ENCODE data around the gene THSD4.

DNA sequence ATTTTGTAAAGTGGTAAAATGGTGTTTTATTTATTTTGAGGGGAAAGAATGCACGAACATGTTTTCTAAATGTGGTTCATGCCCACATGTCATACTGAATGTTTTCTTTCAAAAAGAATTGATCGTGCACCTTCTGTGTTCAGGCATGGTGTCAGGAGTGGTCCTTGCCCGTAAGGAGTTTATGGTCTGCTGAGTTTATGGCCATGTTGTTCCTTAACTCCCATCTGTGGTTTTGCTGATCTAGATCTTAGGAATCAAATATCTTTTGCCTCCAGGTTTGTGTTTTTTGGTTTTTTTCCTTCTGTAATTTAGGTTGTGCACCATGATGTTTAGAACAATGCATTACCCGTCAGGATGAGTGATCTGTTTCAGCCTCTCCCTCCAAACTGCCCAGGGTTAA is 390.7 kb downstream of the THSD4 start:
- TF ChIP-seq, protein P1, sequence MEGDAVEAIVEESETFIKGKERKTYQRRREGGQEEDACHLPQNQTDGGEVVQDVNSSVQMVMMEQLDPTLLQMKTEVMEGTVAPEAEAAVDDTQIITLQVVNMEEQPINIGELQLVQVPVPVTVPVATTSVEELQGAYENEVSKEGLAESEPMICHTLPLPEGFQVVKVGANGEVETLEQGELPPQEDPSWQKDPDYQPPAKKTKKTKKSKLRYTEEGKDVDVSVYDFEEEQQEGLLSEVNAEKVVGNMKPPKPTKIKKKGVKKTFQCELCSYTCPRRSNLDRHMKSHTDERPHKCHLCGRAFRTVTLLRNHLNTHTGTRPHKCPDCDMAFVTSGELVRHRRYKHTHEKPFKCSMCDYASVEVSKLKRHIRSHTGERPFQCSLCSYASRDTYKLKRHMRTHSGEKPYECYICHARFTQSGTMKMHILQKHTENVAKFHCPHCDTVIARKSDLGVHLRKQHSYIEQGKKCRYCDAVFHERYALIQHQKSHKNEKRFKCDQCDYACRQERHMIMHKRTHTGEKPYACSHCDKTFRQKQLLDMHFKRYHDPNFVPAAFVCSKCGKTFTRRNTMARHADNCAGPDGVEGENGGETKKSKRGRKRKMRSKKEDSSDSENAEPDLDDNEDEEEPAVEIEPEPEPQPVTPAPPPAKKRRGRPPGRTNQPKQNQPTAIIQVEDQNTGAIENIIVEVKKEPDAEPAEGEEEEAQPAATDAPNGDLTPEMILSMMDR (IDR thresholded peaks at IDR 0.05; ENCODE audit: low read depth, low read length) = no peak
- TF ChIP-seq EZH2phosphoT487 (IDR thresholded peaks at IDR 0.05; ENCODE audit: low read depth) = no peak

Measured in OCI-LY3 (cell line).